OCI-LY7 (cell line): Measurements from ENCODE around the gene BCAP29.

Experiments used
- EZH2phosphoT487 ChIP-seq: fragments of 200-600 bp; sonication (generic); IDR thresholded peaks from 2 replicates; pipeline ENCODE4 v1.6.1; 2018; ENCODE audit warnings: low read depth, borderline replicate concordance, mild to moderate bottlenecking, mixed run types, antibody characterized with exemption, low read length, moderate library complexity, mixed read lengths
- TF ChIP-seq, protein P1 (sequence below): fragments of 200-600 bp; sonication (generic); conservative IDR thresholded peaks from 2 replicates; pipeline ENCODE4 v1.5.1; 2014; ENCODE audit warnings: mild to moderate bottlenecking, antibody characterized with exemption, low read length, moderate library complexity, mixed read lengths

DNA sequence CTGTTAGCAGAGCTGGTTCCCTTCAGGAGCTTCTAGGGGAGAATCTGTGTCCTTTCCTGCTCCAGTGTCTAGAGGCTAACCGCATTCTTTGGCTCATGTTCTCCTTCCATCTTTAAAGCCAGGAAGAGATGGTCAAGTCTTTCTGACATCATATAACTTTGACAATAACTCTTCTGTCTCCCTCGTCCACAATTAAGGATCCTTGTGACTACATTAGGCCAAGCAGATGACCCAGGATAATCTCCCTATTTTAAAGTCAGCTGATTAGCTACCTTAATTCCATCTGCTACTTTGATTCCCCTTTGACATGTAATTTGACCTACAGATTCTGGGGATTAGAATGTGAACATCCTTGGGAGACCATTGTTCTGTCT, 52.4 kb downstream of the BCAP29 start:
- TF ChIP-seq, protein P1, sequence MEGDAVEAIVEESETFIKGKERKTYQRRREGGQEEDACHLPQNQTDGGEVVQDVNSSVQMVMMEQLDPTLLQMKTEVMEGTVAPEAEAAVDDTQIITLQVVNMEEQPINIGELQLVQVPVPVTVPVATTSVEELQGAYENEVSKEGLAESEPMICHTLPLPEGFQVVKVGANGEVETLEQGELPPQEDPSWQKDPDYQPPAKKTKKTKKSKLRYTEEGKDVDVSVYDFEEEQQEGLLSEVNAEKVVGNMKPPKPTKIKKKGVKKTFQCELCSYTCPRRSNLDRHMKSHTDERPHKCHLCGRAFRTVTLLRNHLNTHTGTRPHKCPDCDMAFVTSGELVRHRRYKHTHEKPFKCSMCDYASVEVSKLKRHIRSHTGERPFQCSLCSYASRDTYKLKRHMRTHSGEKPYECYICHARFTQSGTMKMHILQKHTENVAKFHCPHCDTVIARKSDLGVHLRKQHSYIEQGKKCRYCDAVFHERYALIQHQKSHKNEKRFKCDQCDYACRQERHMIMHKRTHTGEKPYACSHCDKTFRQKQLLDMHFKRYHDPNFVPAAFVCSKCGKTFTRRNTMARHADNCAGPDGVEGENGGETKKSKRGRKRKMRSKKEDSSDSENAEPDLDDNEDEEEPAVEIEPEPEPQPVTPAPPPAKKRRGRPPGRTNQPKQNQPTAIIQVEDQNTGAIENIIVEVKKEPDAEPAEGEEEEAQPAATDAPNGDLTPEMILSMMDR: no peak
- no peak for TF ChIP-seq EZH2phosphoT487
